PC-9 (cell line): Measurements from ENCODE around the gene NPEPPS. TPM values are rescaled to one million over a fixed set of nuclear protein-coding genes. Genes with fewer than 3 reads are reported as not detected.

Experiments
- BruUV-seq: library from RNA; stranded (reverse); fragments of 400-500 nt; replicated peaks from 2 replicates; lab custom pipeline; 2021; lab: Mats Ljungman, UMichigan
- CTCF ChIA-PET: fragments of 300-600 bp; sonication (Branson Sonifier 250); formaldehyde crosslinking; loops from one replicate; lab custom pipeline; 2022; ENCODE audit warnings: antibody characterized with exemption; lab: Charles Lee
- POLR2A ChIA-PET: fragments of 300-600 bp; sonication (Branson Sonifier 250); formaldehyde crosslinking; loops from one replicate; lab custom pipeline; 2022; ENCODE audit warnings: antibody characterized with exemption; ENCODE audit not compliant: unreplicated experiment; lab: Charles Lee
- DNase-seq, 2 experiments: peaks; one replicate each; pipeline versions ENCODE4 v3.0.0 to v3.0.0-alpha.2; 2015 to 2022; ENCODE audit warnings: mixed read lengths in 1 of 2
- H2AFZ ChIP-seq: fragments of 200-600 bp; sonication (generic); 2 replicates; pipeline ENCODE4 v1.8.1; 2017; ENCODE audit warnings: antibody characterized with exemption
- H3F3A ChIP-seq: fragments of 200-600 bp; sonication (generic); 2 replicates; pipeline ENCODE4 v1.8.1; 2017; ENCODE audit warnings: antibody characterized with exemption, mild to moderate bottlenecking, low read depth; ENCODE audit not compliant: insufficient read depth
- H3K27ac ChIP-seq: fragments of 200-600 bp; sonication (generic); 2 replicates; pipeline ENCODE4 v1.6.1; 2016; ENCODE audit warnings: mixed run types
- H3K27me3 ChIP-seq: fragments of 200-600 bp; sonication (generic); 2 replicates; pipeline ENCODE4 v1.6.1; 2016; ENCODE audit warnings: low read depth, mixed run types; ENCODE audit not compliant: insufficient read depth
- H3K36me3 ChIP-seq: fragments of 200-600 bp; sonication (generic); 2 replicates; pipeline ENCODE4 v1.6.1; 2016; ENCODE audit warnings: low read depth, mixed run types
- H3K4me1 ChIP-seq: fragments of 200-600 bp; sonication (generic); replicated peaks from 2 replicates; pipeline ENCODE4 v1.6.1; 2016; ENCODE audit warnings: mixed run types; ENCODE audit not compliant: insufficient read depth
- H3K4me2 ChIP-seq: fragments of 200-600 bp; sonication (generic); 2 replicates; pipeline ENCODE4 v1.6.1; 2017; ENCODE audit warnings: mixed run types
- H3K4me3 ChIP-seq: fragments of 200-600 bp; sonication (generic); 2 replicates; pipeline ENCODE4 v1.6.1; 2016; ENCODE audit warnings: mixed run types
- H3K79me2 ChIP-seq: fragments of 200-600 bp; sonication (generic); 2 replicates; pipeline ENCODE4 v1.6.1; 2017; ENCODE audit warnings: low read depth, mixed run types
- H3K9me2 ChIP-seq: fragments of 200-600 bp; sonication (generic); 2 replicates; pipeline ENCODE4 v1.8.1; 2017; ENCODE audit warnings: mild to moderate bottlenecking; ENCODE audit not compliant: insufficient read depth
- H3K9me3 ChIP-seq: fragments of 200-600 bp; sonication (generic); 2 replicates; pipeline ENCODE4 v1.8.1; 2016; ENCODE audit warnings: low read depth; ENCODE audit not compliant: insufficient read depth
- H4K20me1 ChIP-seq: fragments of 200-600 bp; sonication (generic); 2 replicates; pipeline ENCODE4 v1.8.1; 2017; ENCODE audit not compliant: insufficient read depth
- EZH2 ChIP-seq: fragments of 200-600 bp; sonication (generic); IDR thresholded peaks from 2 replicates; pipeline ENCODE4 v1.8.0; 2017; ENCODE audit warnings: antibody characterized with exemption, low read depth
- intact Hi-C: fragments of 100-400 bp; cut with micrococcal nuclease; formaldehyde crosslinking; loops from one replicate; pipeline ENCODE4 v1.10.0; 2022; ENCODE audit not compliant: unreplicated experiment
- total RNA-seq: library from RNA; stranded (reverse); gene quantifications from 2 replicates; pipeline ENCODE4 v1.2.3, GENCODE V29; 2021
- TF ChIP-seq, protein P1 (sequence below): fragments of 200-600 bp; sonication (generic); conservative IDR thresholded peaks from 2 replicates; pipeline ENCODE4 v1.6.1; 2017; ENCODE audit warnings: mixed run types, antibody characterized with exemption, mild to moderate bottlenecking, moderate library complexity

The NPEPPS gene
- total RNA-seq, 1 experiment from 2014 or later = 187 TPM

GRCh38 chr17:47618410-47618809, 87.5 kb downstream of the NPEPPS start:
- DNase-seq = no peak
- H3K9me2 ChIP-seq = no peaks in the 10 kb centered on the region
- CTCF ChIA-PET = interaction anchor here (0.6 kb wide), 1 partner anchor 63 kb away, joined by 6 read pairs; no protein-coding TSS in a partner anchor

DNA sequence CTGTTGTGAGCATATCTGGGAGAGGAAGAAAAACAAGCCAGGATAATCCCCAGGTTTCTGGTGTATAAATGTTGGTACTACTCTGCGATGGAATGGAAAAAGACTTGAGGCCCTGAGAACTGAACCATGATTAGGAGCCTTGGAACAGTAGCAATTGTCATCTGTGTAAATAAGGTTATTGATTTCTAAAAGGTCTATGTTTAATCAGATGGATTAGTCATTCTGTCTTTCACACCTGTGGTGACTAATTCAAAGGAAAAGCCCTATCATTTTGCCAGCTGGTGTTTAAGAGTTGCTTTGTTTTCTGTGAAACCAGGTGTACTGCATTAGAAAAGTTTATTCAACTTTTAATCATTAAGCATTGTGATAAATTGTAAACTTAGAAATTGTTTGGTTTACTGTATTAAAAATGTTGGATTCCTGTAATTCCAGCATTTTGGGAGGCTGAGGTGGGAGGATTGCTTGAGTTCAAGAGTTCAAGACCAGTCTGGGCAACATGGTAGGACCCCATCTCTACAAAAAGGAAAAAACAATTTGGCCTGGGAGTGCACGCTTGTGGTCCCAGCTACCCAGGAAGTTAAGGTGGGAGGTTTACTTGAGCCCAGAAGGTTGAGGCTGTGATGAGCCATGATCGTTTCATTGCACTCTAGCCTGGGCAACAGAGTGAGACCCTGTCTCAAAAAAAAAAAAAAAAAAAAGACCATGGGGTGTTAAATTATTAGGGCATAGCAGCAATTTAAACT, 89.8 kb downstream of the NPEPPS start:
- no peaks in the 10 kb centered on the region; the same call in 1 of the 2 replicates for H3K79me2 ChIP-seq
- intact Hi-C loops = no loop called here
- no peak overlapping the region for H2AFZ ChIP-seq
- H3K9me2 ChIP-seq = no peaks in the 10 kb centered on the region
- H3F3A ChIP-seq = peaks cover 77% of the 10 kb centered on the region
- ChIA-PET CTCF (no interaction called here), POLR2A (interaction anchor here (0.5 to 0.7 kb wide), 4 partner anchors 22 to 211 kb away, joined by 3 to 16 read pairs (median 5); partner anchors contain the start of genes LRRC46 and MRPL10)
- H4K20me1 ChIP-seq = peaks cover 8% of the 10 kb centered on the region; the same call in 1 of the 2 replicates
- peak in 1 of 2 experiments; percentile 91 for DNase-seq
- H3K27ac ChIP-seq = peak overlapping the region; percentile 71
- H3K4me2 ChIP-seq = peak overlapping the region; percentile 13
- H3K4me3 ChIP-seq = no peak overlapping the region
- H3K36me3 ChIP-seq = peaks cover 36% of the 10 kb centered on the region
- no TSS peak for BruUV-seq
- H3K27me3 ChIP-seq = no peaks in the 10 kb centered on the region
- H3K9me3 ChIP-seq = no peaks in the 10 kb centered on the region
- peaks cover 37% of the 10 kb centered on the region for H3K4me1 ChIP-seq
- TF ChIP-seq, protein P1, sequence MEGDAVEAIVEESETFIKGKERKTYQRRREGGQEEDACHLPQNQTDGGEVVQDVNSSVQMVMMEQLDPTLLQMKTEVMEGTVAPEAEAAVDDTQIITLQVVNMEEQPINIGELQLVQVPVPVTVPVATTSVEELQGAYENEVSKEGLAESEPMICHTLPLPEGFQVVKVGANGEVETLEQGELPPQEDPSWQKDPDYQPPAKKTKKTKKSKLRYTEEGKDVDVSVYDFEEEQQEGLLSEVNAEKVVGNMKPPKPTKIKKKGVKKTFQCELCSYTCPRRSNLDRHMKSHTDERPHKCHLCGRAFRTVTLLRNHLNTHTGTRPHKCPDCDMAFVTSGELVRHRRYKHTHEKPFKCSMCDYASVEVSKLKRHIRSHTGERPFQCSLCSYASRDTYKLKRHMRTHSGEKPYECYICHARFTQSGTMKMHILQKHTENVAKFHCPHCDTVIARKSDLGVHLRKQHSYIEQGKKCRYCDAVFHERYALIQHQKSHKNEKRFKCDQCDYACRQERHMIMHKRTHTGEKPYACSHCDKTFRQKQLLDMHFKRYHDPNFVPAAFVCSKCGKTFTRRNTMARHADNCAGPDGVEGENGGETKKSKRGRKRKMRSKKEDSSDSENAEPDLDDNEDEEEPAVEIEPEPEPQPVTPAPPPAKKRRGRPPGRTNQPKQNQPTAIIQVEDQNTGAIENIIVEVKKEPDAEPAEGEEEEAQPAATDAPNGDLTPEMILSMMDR = no peak
- TF ChIP-seq EZH2 = no peak

More at GRCh38 chr17:47618410-47618809, 87.5 kb downstream of the NPEPPS start:
- H2AFZ ChIP-seq = no peak overlapping the region
- peaks cover 11% of the 10 kb centered on the region; the same call in 1 of the 2 replicates for H4K20me1 ChIP-seq
- H3F3A ChIP-seq = peaks cover 89% of the 10 kb centered on the region
- TF ChIP-seq, protein P1 = peak; percentile 56
- no peak for TF ChIP-seq EZH2
- peaks cover 37% of the 10 kb centered on the region for H3K4me1 ChIP-seq
- no peaks in the 10 kb centered on the region; the same call in 1 of the 2 replicates for H3K79me2 ChIP-seq
- no peak overlapping the region for H3K27ac ChIP-seq
- BruUV-seq = no TSS peak
- no peaks in the 10 kb centered on the region for H3K27me3 ChIP-seq
- no peak overlapping the region for H3K4me2 ChIP-seq
- intact Hi-C loops = loop anchor here (5.0 to 10.0 kb wide), 3 partner anchors 254 to 674 kb away; partner anchors contain the start of gene EFCAB13
- peaks cover 51% of the 10 kb centered on the region for H3K36me3 ChIP-seq
- H3K4me3 ChIP-seq = no peak overlapping the region
- POLR2A ChIA-PET = interaction anchor here (0.6 kb wide), 2 partner anchors 31 to 71 kb away, joined by 5 to 6 read pairs; no protein-coding TSS in a partner anchor
- no peaks in the 10 kb centered on the region for H3K9me3 ChIP-seq

DNA sequence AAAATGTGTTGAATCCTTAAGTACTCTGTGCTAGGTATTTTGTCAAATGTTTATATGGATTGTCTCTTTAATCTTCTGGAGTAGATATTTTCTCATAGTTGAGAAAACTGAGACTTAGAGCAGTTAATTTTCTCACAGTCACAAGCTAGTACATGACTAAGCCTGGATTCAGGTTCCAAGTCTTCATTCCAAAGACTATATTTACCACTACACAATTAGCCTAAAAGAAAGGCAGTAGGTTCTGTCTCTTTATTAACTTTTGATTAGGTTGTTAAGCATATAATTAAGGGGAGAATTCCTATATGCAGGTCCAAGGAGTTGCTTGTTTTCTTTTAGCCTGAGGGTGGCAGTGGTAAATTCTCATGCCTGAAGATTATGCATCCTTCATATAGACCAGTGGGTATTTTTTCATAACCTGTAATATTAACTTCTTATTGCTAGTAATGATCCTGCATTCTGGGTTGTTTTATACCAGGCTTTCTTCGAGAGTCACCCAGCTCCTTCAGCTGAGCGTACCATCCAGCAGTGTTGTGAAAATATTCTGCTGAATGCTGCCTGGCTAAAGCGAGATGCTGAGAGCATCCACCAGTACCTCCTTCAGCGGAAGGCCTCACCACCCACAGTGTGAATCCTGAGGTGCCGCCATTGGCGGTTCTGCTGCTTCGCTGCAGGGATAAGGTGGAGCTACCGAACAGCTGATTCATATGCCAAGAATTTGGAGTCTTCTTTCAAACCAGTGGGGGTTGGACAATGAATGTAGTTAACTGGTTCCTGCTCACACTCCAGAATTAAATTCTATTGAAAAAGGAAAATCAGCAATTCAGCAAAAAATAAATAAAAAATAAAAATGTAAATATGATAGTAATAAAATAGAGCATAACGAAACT, 90.6 kb downstream of the NPEPPS start:
- intact Hi-C loops = no loop called here
- BruUV-seq = no TSS peak
- peaks cover 80% of the 10 kb centered on the region for H3F3A ChIP-seq
- peak; percentile 70 to 87 for DNase-seq
- no peaks in the 10 kb centered on the region for H3K9me2 ChIP-seq
- peaks cover 37% of the 10 kb centered on the region for H3K4me1 ChIP-seq
- no peak overlapping the region for H2AFZ ChIP-seq
- peaks cover 3% of the 10 kb centered on the region; the same call in 1 of the 2 replicates for H4K20me1 ChIP-seq
- TF ChIP-seq, protein P1 = no peak
- no peak for TF ChIP-seq EZH2
- H3K79me2 ChIP-seq = no peaks in the 10 kb centered on the region; the same call in 1 of the 2 replicates
- H3K4me3 ChIP-seq = no peak overlapping the region
- H3K9me3 ChIP-seq = no peaks in the 10 kb centered on the region
- peak overlapping the region; percentile 71 for H3K27ac ChIP-seq
- ChIA-PET POLR2A (interaction anchor here (0.6 to 0.8 kb wide), 5 partner anchors 16 to 622 kb away, joined by 3 to 7 read pairs (median 4); no protein-coding TSS in a partner anchor), CTCF (no interaction called here)
- H3K27me3 ChIP-seq = no peaks in the 10 kb centered on the region
- H3K4me2 ChIP-seq = peak overlapping the region; percentile 13
- peaks cover 35% of the 10 kb centered on the region for H3K36me3 ChIP-seq
